ENCODE measurements around the gene ZNF474.
"Not testable (repeated sequence)": the region's sequence is repeated elsewhere in the genome, so short reads cannot be mapped to it uniquely, and the experiment has no call there.

Gene ZNF474

GRCh38 chr5:122091936-122092600 is 37.3 kb upstream of the ZNF474 start:
- Mint-ChIP-seq H3K9me3 (no peaks in the 10 kb centered on the region), H3K36me3 (ENCODE audit: low read depth) (no peaks in the 10 kb centered on the region), H3K27ac (no peak overlapping the region), H3K4me1 (peaks cover 10% of the 10 kb centered on the region), H3K4me3 (no peak overlapping the region), H3K27me3 (ENCODE audit: low read depth, poor library complexity) (peaks cover 11% of the 10 kb centered on the region)
- no peak for DNase-seq
- peak; percentile 46 for TF ChIP-seq CTCF (IDR thresholded peaks at IDR 0.05)

GRCh38 chr5:122093415-122094180 is 35.7 kb upstream of the ZNF474 start:
- H3K36me3 Mint-ChIP-seq (ENCODE audit: low read depth), result no peaks in the 10 kb centered on the region
- no peak for TF ChIP-seq CTCF (IDR thresholded peaks at IDR 0.05)
- peak overlapping the region; percentile 0 for H3K27ac Mint-ChIP-seq
- DNase-seq, result no peak
- no peak overlapping the region for H3K4me3 Mint-ChIP-seq
- H3K9me3 Mint-ChIP-seq, result no peaks in the 10 kb centered on the region
- peaks cover 6% of the 10 kb centered on the region for H3K27me3 Mint-ChIP-seq (ENCODE audit: low read depth, poor library complexity)
- peaks cover 10% of the 10 kb centered on the region for H3K4me1 Mint-ChIP-seq

- H3K36me3 Mint-ChIP-seq (ENCODE audit: low read depth); H3K9me3 Mint-ChIP-seq: not testable (repeated sequence)
Observed at GRCh38 chr5:122094251-122094650, 35.1 kb upstream of the ZNF474 start.

GRCh38 chr5:122095158-122095557 is 34.2 kb upstream of the ZNF474 start:
- DNase-seq, result no peak
- Mint-ChIP-seq H3K27me3 (ENCODE audit: low read depth, poor library complexity) (peaks cover 6% of the 10 kb centered on the region), H3K36me3 (ENCODE audit: low read depth) (no peaks in the 10 kb centered on the region), H3K9me3 (no peaks in the 10 kb centered on the region), H3K4me1 (peaks cover 10% of the 10 kb centered on the region), H3K4me3 (no peak overlapping the region), H3K27ac (no peak overlapping the region)
- TF ChIP-seq CTCF (IDR thresholded peaks at IDR 0.05), result no peak

More at GRCh38 chr5:122094251-122094650, 35.1 kb upstream of the ZNF474 start:
- H3K4me3 Mint-ChIP-seq; DNase-seq; H3K27me3 Mint-ChIP-seq (ENCODE audit: low read depth, poor library complexity); H3K27ac Mint-ChIP-seq; H3K4me1 Mint-ChIP-seq: not testable (repeated sequence)

- Mint-ChIP-seq H3K27ac (no peak overlapping the region), H3K4me1 (peaks cover 5% of the 10 kb centered on the region), H3K36me3 (ENCODE audit: low read depth) (no peaks in the 10 kb centered on the region), H3K9me3 (no peaks in the 10 kb centered on the region), H3K27me3 (ENCODE audit: low read depth, poor library complexity) (peaks cover 3% of the 10 kb centered on the region), H3K4me3 (no peak overlapping the region)
- TF ChIP-seq CTCF (IDR thresholded peaks at IDR 0.05), result no peak
- no peak for DNase-seq
Observed at GRCh38 chr5:122097391-122097790, 32.0 kb upstream of the ZNF474 start.

- H3K9me3 Mint-ChIP-seq, result no peaks in the 10 kb centered on the region
- H3K27ac Mint-ChIP-seq, result peak overlapping the region; percentile 85
- peaks cover 5% of the 10 kb centered on the region for H3K4me1 Mint-ChIP-seq
- no peaks in the 10 kb centered on the region for H3K36me3 Mint-ChIP-seq (ENCODE audit: low read depth)
- DNase-seq, result no peak
- H3K27me3 Mint-ChIP-seq (ENCODE audit: low read depth, poor library complexity), result peaks cover 3% of the 10 kb centered on the region
- no peak for TF ChIP-seq CTCF (IDR thresholded peaks at IDR 0.05)
- H3K4me3 Mint-ChIP-seq, result no peak overlapping the region
Observed at GRCh38 chr5:122099060-122099790, 30.1 kb upstream of the ZNF474 start.

All from nephron progenitor cell (in vitro differentiated cells).